ENCODE measurements around the gene ECM2. TPM values are rescaled to one million over a fixed set of nuclear protein-coding genes. Genes with fewer than 3 reads are reported as not detected.
"Not testable (repeated sequence)": the region's sequence is repeated elsewhere in the genome, so short reads cannot be mapped to it uniquely, and the experiment has no call there.

The ECM2 gene
- 0.47 and 1.0 TPM in 2 replicates for total RNA-seq (2014; rRNA removed; shearing (Covaris generic))

DNA sequence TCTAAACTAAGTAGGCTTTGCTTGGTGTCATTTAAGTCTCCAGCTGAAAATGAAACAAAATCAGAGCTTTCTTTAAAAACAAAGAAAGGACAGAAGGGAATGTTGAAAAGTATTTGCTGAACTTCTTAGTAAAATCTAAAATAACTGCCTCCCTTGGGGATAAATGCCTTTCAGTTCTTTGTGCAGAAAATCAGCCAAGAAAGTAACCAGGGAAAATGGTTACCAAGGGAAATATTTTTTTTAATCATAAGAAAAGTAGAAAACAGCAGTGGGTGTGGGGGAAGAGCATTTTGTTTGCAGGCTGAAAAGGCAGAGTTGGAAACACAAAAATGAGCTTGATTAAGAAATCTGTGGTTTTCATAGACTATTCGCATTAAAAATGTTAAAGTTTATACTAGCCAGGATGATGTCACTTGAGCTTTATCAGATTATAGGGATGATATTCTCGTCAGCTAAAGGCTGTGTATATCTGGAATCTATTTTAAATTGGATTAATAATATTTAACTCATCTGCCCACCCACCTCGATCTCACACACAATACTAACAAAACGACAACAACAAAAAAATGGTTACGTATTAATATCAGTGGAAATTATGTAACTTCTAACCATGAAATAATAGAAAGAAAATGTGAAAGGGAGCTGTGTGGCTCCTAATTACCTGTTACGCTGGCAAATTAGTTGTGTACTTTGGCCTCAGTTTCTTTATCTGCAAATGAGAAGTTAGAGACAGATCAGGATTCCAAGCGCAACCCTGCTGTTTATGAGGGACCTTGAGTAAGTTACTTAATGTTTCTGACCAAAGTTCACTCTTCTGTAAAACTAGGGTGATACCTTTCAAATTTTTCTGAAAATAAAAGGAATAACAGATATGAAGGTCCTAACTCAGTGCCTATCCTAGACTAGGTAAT lies at the start of gene ECM2:
Gene ECM2, minus strand, starts transcription at position 51 of the 911 bp plus-strand sequence. CDS start 13,124 bp downstream, outside the sequence.
- DNase-seq (ENCODE audit: low read depth), result peak; percentile 61

DNA sequence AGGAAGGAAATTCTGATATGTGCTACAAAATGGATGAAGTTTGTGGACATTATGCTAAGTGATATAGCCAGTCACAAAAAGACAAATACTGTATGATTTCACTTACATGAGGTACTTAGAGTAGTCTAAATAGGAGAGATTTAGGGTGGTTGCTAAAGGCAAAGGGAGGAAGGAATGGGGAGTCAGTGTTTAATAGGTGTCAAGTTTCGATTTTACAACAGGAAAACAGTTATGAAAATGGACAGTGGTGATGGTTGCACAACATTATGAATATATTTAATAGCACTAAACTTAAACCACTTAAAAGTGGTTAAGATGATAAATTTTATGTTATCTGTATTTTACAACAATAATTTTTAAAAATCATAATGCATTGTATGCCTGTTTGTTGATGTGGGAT lies 40.4 kb upstream of the ECM2 start:
- no peak for DNase-seq (ENCODE audit: low read depth)

DNA sequence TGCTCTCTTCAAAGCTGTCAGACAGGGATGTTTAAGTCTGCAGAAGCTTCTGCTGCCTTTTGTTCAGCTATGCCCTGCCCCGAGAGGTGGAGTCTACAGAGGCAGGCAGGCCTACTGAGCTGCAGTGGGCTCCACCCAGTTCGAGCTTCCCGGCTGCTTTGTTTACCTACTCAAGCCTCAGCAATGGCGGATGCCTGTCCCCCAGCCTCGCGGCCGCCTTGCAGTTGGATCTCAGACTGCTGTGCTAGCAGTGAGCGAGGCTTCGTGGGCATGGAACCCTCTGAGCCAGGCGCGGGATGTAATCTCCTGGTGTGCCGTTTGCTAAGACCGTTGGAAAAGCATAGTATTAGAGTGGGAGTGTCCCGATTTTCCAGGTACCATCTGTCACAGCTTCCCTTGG lies 37.8 kb upstream of the ECM2 start:
- not testable (repeated sequence) for DNase-seq (ENCODE audit: low read depth)

DNA sequence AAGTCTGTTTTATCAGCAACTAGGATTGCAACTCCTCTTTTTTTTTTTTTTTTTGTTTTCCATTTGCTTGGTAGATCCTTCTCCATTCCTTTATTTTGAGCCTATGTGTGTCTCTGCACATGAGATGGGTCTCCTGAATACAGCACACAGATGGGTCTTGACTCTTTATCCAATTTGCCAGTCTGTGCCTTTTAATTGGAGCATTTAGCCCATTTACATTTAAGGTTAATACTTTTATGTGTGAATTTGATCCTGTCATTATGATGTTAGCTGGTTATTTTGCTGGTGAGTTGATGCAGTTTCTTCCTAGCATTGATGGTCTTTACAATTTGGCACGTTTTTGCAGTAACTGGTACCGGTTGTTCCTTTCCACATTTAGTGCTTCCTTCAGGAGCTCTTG lies 36.1 kb upstream of the ECM2 start:
- not testable (repeated sequence) for DNase-seq (ENCODE audit: low read depth)

DNA sequence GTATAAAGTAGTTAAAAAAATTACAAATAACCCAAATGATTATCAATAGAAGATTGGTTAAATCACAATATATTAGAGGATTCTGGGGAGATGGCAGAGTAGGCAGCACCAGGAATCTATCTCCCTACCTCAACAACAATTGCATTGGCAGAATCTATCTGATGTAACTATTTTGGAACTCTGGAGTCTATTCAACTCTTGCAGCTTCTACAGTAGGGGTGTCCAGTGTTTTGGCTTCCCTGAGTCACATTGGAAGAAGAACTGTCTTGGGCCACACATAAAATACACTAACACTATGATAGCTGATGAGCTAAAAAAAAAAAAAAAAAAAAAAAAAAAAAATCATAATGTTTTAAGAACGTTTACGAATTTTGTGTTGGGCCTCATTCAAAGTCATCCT lies 29.2 kb upstream of the ECM2 start:
- peak; percentile 38 for DNase-seq (ENCODE audit: low read depth)

DNA sequence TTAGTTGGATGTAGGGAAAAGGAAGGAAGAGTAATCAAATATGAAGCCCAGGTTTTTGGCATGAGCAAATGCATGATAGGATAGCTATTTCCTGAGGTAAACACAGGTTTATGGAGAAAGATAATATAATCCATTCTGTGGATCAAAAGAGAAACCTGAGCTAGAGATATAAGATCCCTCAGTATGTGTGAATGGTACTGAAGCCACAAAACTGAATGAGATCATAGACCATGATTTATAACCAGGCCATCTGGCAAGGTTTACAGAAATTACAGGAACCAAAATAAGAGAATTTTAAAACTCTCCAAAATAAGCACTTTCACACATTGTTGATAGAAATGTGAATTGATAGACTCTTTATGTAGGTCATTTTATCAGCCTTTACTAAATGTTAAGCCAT lies 28.7 kb upstream of the ECM2 start:
- DNase-seq (ENCODE audit: low read depth), result peak; percentile 75

DNA sequence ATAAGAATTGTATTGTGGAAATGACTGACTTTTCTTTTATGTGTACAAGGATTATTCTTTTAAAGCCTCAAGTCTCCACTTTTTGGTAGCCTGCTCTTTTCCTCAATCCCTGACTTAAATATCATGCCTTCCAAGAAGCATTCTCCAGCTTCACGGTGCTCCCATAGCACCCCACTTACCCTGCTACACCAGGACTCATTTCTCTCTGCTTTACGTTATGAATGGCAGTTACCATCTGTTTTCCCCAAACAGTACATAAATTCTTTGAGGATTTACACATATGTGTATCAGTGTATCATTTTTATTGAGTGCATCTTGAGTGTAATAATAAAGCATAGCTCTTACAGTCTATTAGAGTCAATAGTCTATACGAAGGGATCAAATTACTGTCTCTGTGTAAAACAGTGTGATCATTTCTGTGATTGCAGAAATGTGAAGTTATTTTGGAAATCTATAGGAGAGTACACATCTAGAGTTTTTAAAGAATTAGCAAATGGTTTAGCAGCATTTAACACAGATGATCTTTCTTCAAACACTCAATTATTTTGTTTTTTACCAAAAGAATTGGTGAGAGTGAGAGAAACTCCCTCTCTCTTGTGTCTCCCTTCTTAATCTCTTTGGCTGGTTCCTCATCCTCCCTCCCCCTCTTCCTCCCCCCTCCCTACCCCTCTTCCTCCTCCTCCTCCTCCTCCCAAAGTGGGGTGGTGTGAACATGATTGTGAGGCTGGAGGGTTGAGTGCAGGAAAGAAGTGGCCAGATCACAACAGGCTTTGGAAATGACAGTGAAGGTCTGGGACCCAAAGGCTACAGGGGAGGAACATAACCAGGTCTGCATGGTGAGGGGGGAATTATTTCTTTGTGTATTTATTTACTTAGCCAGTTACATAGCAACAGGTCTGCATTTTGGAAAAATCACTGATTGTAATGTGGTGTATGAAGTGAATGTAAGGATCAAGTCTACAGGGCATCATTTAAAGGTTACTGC lies 27.6 kb upstream of the ECM2 start:
- DNase-seq (ENCODE audit: low read depth), result peak; percentile 20

DNA sequence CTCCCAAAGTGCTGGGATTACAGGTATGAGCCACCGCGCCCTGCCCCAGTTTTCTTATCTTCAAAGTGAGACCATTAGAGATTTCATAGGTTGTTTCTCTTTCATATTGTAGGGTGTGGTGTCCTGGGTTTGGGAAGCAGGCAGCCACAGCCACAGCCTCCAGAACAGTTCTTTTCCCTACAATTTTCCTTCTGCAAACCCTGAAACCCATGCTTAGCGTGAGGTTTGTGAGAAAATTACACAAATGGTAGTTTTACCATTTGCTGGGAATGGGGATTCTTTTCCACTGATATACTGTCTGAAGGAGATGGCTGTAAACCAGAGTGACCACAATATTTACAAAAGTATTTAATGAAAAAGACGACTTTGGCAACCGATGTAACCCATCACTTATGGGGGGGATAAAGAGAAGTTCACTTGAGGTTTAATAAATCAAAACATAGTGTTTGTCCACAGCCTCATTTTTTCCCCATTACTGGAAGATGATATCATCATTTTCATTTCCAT lies 26.7 kb upstream of the ECM2 start:
- peak; percentile 80 for DNase-seq (ENCODE audit: low read depth)

DNA sequence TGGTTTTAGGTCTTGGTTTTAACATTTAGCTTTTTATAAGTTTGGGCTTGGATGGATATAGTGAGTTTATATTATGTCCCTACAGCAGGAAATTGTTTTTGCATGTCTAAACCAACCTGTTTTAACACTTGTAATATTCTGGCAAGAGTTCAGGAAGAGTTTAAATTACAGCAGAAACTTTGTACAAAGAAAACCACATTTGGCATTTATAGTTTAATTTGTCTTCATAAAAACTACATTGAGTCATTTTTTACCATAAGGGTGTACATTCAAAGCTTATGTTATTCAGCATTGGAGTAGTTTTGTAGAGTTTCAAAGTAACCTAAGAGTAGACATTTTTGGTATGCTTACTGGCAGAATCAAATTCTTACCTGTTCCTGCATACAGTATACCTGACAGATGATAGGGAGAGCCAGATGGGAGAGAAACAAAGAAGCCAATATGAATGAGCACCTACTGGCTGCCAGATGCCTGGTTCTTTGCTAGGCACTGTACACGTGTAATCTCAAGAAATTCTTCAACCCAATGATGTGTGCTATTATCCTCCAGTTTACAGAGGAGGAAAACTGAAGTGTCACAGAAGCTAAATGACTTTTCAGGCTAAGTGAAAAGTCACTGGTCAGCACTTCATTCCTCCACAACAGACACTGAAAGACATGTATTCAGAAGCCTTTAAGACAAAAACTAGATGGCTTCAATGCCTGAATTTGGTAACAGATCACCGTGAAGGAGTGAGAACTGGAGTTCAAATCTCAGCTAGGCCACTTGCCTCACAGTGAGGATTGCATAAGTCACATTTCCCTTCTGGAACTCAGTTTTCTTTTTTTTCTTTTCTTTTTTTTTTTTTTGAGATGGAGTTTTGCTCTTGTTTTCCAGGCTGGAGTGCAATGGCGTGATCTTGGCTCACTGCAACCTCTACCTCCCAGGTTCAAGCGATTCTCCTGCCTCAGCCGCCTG lies 25.9 kb upstream of the ECM2 start:
- DNase-seq (ENCODE audit: low read depth), result peak; percentile 79

DNA sequence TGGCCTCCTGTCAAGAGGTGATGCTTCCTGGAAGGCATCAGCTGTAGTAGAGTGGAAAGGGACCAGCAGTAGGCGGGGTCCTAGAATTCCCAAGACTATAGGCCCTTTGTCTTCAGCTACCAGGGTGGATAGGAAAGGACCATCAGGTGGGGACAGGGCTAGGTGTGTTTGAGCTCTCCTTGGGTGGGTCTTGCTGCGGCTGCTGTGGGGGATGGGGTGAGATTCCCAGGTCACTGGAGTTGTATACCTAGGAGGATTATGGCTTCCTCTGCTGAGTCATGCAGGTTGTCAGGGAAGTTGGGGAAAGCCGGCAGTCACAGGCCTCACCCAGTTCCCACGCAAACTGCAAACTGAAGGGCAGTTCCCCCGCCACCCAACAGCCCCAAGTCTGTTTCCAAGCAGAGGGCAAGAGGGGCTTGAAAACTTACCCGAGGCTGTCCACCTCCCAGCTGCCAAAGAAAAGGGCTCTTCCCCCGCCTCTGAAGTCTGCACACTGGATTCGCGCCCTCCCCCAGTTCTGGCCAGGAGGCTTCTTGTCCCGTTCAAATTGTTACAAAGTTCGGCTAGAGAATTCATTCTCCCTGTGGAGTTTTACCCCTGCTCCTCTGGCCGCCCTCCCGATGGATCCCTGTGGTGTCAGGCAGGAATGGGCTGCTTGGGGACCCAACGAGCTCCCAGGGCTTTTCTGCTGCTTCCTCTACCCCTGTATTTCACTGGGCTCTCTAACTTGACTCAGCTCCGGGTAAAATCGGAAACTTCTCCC lies 23.0 kb upstream of the ECM2 start:
- DNase-seq (ENCODE audit: low read depth), result no peak

DNA sequence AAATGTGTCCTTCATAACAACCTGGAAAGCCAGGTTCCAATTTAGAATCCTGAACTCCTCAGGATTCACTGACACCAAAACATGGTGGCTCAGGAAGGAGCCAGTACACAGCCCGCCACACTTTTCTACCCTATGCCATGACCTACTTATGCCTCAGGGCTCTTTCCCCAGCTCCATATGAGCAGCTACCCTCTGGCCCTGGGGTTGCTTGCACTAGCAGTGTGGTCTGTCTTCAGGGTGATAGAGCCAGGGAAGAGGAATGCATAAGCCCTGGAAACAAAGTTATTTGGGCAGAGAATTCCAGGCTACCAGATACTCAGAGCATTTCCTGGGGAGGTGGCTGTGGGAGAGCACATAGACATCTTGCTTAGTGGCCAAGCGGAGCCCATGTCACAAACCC lies 15.0 kb upstream of the ECM2 start:
- no peak for DNase-seq (ENCODE audit: low read depth)

DNA sequence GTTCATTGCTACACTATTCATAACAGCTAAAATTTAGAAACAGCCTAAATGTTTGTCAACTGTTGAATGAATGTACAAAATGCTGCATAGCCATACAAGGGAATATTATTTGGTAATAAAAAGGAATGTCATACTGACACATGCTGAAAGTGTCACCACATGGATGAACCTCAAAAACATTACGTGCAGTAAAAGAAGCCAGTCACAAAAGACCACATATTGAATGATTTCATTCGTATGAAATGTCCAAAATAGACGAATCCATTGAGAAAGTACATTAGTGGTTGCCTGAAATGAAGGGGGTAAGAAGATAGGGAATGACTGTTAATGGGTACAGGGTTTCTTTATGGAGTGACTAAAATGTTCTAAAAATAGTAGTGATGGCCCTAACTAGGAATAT lies 11.6 kb upstream of the ECM2 start:
- no peak for DNase-seq (ENCODE audit: low read depth)

DNA sequence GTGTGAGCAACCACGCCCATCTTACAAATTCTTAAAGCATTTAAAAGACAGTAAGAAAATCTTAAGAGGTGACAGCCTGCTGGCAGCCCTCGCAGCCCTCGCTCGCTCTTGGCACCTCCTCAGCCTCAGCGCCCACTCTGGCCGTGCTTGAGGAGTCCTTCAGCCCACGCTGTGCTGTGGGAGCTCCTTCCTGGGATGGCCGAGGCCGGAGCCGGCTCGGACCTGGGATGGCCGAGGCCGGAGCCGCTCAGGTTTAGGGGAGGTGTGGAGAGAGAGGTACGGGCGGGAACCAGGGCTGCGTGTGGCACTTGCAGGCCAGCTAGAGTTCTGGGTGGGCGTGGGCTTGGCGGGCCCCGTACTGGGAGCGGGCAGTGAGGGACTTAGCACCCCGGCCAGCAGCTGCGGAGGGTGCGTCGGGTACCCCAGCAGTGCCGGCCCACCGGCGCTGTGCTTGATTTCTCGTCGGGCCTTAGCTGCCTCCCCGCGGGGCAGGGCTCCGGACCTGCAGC lies 9.3 kb upstream of the ECM2 start:
- DNase-seq (ENCODE audit: low read depth), result no peak

DNA sequence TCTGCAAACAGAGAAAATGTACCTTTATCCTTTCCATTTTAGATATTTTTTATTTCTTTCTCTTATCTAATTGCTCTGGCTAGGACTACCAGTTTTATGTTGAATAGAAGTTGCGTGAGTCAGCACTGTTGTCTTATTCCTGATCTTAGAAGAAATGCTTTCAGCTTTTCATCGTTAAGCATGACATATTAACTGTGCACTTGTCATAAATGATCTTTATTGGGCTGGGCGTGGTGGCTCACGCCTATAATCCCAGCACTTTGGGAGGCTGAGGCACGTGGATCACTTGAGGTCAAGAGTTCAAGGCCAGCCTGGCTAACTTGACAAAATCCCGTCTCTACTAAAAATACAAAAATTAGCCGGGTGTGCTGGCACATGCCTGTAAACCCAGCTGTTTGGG lies 8.2 kb upstream of the ECM2 start:
- DNase-seq (ENCODE audit: low read depth), result no peak

DNA sequence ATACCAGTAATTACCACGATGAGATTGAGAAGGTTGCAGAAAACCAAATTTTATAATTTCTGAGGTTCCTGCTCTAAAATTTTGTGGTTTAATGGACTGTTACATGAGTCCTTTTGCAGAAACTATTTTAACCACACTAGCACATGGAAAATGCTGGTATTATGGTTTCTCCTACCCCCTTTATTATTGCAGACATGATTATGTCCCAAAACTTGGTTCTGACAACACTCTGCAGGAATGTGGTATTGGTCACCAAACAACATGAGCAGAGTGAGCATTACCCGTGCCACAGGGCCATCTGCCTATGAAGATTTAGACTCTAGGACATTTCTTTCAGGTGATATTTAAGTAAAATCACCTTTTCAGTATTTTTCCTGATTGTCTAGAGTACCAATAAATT lies 2.8 kb upstream of the ECM2 start:
- peak; percentile 86 for DNase-seq (ENCODE audit: low read depth)

DNA sequence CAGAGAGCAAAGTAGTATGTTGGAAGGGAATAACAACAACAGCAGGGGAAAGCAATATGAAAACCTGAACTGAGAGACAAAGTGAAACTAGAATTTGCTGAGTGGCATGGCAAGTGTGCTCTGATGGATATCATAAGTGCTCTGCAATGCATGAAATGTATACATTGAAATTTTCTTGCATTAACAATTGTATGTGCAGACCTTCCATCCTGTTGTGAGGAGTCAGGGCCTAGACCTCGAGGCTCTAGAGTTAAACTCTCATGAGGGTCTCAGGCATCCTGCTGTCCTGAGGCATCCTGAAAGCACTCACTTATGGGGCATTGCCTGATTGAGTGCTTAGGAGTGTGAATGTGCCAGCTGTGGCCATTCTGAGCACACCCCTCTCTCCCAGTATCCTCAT lies 1.1 kb downstream of the ECM2 start:
- DNase-seq (ENCODE audit: low read depth), result no peak

DNA sequence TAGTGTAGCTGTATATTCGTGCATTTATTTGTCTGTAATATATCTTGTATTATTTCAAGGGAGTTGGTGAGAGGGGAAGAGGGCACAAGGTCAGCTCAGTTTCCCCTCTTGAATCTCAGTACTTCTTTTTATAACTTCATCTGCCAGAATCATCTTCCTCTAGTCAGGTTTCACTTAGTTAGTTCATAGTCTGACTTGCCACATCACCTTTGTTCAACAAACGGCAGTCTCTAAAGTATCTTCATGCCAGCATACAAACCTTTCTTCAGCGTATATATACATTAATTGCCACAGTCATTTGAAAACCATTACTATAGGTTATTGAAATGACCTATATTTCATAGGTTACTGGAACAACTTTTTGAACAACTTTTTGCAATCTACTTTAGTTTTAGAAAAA lies 1.6 kb downstream of the ECM2 start:
- DNase-seq (ENCODE audit: low read depth), result no peak

DNA sequence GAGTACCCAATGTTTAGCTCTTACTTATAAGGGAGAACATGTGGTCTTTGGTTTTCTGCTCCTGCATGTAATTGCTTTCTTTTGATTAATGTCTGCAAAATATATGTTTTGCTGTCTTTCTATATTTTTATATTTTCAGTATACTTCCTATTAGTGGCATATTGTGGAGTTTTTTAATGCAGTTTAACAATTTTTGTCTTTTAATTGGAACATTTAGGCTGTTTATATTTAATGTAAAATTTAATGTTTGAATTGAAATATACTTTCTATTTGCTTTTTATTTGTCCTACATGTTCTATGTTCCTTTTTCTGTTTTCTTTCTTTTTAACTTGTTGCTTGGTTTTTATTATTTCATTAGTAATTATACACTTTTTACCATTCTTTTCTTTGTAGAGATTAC lies 4.9 kb downstream of the ECM2 start:
- no peak for DNase-seq (ENCODE audit: low read depth)

DNA sequence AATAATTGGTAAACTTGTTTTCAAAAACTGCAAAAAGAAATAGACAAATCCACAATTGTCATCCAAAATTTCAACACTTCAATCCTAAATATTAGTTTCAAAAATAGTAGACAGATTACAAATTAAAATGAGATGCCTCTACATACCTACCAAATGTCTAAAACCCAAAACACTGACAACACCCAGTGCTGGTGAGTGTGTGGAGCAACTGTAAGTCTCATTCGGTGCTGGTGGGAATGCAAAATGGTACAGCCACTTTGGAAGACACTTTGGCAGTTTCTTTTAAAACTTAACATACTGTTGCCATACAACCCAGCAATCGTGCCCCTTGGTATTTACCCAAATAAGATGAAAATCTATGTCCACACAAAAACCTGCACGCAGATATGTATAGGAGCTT lies 6.7 kb downstream of the ECM2 start:
- DNase-seq (ENCODE audit: low read depth), result no peak

DNA sequence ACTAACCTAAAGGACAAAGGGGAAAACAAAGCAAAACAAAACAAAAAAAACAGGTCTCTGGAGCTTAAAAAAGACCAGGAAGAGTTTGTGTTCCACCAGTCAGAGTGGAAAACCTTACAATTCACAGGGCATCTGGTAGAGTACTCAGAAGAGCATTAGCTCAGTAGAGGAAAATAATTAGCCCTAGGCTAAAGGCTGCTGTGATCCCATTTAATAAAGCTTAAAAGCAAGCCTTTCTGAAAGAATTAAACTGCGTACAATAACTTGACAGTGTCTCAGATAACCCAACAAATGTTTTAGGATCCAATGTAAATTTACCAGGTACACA lies 7.3 kb downstream of the ECM2 start:
- no peak for DNase-seq (ENCODE audit: low read depth)

All from M059J (cell line).